HG02798 (cell line): ENCODE measurements around the gene RNU5B-1.
"Not testable (repeated sequence)": the region's sequence is repeated elsewhere in the genome, so short reads cannot be mapped to it uniquely, and the experiment has no call there.

Source experiments
- ATAC-seq: cut with Tn5 transposase; IDR thresholded peaks from one replicate; pipeline ENCODE4 v1.9.1; 2021; ENCODE audit warnings: mild to moderate bottlenecking; ENCODE audit not compliant: unreplicated experiment, poor library complexity

Gene RNU5B-1

DNA sequence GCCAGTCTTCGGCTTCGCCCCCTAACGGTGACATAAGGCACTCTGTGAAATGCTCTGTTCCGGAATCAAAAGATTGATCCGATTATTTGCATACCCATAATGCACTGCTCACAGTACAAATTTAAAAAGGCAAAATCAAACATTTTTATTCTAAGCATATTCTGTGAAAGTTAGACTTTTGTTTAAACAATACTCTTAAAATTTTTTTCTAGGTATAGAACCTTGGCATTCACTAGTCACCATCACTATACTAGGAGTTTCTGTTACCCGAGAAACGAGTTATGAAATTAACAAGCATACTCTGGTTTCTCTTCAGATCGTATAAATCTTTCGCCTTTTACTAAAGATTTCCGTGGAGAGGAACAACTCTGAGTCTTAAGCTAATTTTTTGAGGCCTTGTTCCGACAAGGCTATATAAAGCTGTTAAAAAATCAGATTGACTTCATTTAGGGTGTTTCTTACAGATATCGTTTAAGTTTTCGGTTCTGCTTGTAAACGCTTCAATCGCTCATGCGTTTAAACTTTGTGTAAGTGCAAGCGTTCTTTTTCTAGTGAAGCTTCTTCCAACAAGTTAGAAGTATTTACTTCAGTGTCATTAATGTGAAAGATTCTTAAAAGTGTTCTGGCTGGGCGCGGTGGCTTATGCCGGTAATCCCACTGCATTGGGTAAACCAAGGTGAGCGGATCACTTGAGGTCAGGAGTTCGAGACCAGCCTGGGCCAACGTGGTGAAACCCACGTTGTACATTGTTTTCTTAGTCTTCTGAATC lies at the start of gene RNU5B-1:
TSS of gene RNU5B-1 (plus strand) at position 297 of the 769 bp plus-strand sequence.
- ATAC-seq: peak; percentile 66

DNA sequence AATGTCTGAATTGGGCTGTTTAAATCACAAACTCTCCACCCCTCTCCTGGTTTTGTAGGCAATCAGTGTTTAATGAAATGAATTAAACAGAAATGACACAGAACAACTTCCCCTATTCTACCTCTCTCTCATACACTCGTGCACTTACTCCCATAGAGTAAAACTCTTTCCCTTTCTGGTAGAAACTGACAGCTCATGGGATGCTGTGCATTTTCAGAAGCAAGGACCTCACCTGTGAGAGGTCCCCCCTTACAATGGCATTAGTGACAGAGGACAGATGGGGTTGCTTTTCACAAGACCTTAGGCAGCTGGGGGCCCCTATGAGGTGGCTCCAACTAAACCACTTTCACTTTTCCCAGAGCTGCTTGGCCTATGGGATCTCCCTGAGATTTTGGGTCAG lies 49.7 kb upstream of the RNU5B-1 start:
- ATAC-seq: no peak

DNA sequence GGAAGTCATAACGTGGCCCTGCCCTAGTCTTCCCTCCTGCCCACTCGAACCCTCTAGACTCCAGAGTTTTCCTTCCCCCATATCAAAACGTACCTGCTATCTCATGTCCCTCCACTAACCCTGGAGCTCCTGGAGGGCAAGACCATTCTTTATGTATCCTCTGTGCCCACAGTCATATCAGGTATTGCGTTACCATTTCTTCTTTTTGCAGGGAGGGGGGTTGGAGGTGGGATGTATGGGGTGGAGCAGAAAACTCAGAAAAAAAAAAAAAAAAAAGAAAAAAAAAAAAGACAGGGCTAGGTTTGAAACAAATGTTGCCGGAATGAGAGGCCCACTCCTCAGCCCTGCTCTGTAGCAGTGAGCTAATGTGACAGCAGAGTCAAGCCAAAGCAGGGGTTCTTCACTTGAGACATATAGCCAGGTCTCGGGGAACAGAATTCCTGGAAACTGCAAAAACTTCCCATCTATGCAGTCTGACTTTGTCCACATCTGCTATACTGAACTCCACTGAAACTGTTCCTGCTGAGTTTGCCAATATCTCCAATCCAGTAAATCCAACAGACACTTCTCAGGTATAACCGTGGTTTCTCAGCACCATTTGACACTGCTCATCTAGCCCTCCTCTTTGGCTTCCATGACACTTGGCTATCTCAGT lies 48.9 kb upstream of the RNU5B-1 start:
- ATAC-seq: no peak

DNA sequence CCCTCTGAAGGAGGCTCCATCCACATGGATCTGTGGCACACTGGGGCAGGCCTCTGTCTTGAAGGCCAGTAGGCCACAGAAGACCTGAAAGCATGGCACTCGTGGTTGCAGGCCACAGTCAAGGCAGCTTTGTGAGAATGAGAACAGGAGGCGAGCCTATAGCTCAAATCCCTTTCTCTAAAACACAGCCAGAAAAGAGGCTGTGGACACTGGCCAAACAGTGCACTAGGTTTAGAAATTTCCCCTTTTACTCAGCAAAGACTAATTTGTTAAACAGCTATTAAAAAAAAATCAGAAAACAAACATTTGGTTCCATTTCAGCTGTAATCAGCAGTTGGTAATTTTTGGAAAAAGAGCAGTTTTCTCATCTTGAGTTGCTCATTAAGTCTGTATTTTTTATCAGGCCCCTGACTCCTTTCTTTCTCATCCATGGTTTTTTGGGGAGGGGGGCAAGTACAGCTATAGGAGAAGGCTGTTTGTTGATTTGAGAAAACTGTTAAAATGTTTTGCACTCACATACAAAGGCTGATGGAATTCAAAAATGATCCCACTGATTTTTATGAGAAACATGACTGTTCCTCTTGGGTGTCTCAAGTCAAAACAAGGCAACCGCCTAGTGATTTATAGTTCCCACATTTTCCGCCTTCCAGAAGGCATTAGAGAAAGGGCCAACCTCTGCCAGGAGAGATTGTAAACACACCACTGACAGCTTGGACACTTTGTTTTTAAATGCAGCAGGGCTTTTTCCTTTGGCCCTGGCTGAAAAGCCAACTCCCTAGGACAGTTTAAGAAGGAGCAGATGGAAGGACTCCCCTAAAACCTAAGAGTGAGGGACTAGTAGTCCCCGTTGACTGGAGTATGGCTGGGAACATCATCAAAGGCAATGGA lies 45.9 kb upstream of the RNU5B-1 start:
- ATAC-seq: no peak

DNA sequence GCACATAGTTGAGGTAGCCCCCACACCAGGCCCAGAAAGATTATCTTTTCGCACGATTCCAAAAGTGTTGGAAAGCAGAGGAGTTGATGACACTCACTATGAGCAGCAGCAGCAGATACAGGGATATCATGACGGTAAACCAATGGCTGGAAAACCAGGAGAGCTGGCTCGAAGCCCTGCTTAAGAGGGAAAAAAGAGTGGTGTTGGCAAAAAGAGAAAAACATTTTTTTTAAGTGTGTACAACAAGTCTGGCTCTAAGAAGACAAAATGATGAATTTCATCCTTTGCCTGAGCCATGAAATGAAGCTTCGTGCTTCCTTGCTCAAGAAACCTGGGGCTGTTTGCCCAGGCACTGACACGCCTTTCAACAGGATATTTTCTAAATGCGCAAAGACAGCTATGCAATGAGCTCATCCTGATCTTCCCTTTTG lies 45.1 kb upstream of the RNU5B-1 start:
- ATAC-seq: no peak

DNA sequence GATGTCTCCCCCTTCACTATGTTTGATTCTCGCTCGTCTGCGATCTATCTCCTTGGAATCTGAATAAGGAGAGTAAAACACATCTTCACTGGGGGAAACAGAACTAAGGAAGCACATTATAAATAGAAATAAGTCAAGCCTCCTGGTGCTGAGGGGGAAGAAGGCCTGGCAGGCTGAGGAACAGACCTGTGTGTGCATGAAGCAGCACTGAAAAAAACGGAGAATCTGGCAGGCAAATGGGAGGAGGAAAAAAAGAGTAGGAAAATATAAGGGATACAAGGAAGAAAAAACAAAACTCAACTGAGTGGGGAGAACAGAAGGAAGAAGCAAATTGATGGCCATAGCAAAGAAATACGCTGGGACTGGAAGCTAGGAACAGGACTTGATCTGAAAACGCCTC lies 43.5 kb upstream of the RNU5B-1 start:
- no peak for ATAC-seq

DNA sequence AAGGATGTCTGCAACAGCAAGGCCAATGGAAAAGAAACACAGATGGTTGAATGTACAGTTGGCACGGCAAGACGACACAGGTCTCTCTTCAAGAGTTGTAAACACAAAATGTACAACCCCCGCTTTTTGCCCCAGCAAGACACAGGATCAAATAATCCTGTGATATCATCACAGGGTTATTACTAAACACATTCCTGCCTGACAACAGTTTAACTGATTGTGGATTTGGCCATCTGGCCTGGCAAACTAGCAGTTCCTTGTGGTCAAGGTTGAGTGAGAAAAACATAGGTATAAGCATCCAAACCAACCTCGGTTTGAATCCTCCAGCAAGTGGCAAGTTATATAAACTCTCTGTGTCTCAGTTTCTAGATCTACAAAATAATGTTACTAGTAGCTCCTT lies 41.2 kb upstream of the RNU5B-1 start:
- no peak for ATAC-seq

DNA sequence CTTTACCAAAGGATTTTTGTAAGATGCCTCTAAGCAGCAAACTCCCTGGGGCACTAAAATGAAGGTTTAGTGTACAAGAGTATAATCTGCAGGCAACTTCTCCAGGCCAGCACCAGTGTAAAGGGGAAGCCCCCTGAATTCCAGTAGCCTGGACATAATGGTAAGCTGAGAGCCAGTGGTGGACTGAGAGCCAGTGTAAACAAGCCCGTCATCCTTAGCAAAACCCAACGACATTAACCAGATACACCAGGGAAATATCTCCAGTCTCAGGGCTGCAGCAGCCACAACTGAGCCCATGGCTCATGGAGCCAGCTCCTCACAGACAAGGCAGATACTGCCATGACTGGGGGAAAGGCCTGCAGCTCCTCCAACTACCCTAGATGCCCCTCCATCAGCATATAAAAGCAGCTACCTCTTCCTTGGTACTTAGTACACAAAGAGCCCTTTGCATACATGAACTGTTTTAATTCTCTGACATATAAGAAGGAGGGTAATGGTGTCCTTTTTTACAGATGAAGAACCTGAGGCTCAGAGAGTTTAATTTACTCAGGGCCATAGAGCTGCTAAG lies 39.5 kb upstream of the RNU5B-1 start:
- no peak for ATAC-seq

DNA sequence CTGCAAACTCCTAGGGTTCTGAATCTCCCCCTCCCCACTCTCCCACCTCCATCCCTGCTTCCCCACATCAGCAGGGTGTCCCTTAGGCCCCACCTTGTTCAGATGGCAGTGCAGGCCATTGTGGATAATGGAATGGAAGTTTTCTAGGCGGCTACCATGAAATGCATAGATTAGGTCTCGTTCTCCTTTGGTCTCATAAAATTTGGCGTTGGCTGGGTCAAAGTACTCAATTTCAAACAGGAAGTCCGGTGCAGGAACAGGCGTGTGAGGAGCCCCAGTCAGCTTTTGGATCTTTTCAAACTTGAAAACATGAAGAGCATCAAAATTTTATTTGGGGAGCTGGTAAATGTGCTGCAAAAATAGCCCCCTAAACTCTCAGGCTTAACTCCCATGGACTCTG lies 38.0 kb upstream of the RNU5B-1 start:
- ATAC-seq: no peak

DNA sequence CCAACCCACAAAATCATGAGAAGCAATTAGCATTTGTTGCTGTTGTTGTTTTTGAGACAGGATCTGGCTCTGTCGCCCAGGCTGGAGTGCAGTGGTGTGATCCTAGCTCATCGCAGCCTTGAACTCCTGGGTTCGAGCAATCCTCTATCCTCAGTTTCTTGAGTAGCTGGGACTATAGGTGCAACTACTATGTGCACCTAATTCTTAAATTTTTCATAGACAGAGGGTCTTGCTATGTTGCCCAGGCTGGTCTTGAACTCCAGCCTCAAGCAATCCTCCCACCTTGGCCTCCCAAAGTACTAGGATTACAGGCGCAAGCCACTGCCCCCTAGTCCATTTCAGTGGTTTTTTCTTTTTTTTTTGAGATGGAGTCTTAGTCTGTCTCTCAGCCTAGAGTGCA lies 36.1 kb upstream of the RNU5B-1 start:
- ATAC-seq: no peak

DNA sequence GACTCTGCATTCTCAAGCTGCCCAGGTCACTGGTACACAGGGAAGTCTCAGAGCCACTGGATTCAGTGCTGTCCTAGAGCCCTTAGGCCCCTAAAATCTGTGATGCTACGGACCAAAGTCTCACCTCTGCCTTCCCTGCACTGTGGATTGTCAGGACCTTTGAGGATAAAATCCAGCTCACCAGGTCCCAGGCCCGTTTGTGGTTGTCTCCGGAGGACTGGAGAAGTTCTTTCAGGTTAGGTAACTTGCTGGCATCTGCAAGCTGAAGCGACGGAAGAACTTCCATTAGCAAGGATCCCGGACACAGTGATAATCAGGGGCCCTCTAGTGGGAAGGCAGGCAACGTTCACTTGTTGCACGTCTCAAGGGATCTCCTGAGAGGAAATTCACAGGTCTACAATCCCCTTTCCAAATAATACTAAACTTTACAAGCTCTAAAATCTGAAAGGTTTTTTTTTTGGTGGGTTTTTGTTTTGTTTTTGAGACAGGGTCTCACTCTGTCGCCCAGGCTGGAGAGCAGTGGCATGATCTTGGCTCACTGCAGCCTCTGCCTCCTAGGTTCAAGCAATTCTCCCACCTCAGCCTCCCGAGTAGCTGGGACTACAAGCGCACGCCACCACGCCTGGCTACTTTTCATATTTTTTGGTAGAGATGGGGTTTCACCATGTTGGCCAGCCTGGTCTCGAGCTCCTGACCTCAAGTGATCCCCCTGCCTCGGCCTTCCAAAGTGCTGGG lies 33.5 kb upstream of the RNU5B-1 start:
- not testable (repeated sequence) for ATAC-seq

DNA sequence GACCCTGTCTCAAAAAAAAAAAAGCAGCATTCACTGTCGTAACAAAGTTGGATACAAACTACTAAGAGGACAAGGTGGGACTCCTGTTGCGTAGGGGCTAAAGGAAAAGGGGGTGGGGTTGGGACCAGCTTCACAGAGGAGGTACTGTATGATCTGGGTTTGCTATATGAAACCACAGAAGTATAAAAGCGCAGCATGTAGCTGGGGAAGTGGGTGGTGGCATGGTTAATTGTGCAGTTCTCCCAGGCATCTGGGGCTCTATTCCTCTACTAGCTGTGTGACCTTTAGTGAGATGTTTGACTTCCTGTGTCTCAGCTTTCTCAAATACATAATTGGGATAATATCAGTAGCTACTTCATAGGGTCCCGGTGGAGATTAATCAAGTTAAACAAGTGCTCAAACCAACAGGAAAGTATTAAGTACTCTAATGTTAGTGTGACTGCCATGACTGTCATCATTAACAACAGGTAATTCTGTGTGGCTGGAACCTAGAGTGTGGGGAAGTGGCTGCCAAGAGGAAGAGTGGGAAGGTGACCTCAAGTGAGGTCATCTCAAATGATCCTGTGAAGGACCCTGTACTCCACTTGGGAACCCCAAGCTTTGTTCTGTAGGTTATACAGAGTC lies 29.3 kb upstream of the RNU5B-1 start:
- no peak for ATAC-seq

DNA sequence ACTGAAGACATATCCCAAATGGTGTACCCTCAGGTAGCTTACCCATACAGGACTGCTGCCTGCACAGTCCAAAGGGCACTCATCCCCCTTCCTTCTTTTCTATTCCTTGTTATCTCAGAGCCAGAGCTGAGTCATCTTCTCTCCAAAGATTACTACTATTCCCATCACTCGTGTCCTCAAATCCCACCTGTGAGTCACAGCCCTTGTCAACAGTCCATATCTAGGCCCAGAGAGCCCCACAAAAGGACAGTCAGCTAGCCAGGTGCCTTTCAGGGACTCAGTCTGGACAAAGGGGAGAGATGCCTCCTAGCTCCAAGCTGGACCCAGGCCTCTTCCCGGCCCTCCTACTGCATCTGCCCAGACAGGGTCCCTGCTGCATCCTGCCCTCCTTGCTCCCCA lies 28.8 kb upstream of the RNU5B-1 start:
- no peak for ATAC-seq

DNA sequence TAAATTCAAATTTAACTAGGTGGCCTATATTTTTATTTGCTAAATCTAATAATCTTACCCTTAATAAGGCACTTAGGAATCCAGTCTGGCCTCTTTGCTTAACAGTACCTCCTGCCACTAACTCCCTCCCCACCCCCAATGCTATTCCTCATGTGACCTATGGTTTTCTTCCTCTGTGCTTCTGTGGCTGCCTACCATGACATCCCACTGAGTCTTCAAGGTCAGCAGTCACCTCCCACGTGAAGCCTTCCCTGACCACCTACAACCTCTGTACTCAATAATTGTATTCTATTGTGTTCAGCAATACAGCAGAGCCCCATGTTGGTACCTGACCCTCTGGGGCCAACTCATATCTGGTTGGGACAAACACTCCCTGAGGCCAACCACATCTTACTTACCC lies 27.5 kb upstream of the RNU5B-1 start:
- no peak for ATAC-seq

DNA sequence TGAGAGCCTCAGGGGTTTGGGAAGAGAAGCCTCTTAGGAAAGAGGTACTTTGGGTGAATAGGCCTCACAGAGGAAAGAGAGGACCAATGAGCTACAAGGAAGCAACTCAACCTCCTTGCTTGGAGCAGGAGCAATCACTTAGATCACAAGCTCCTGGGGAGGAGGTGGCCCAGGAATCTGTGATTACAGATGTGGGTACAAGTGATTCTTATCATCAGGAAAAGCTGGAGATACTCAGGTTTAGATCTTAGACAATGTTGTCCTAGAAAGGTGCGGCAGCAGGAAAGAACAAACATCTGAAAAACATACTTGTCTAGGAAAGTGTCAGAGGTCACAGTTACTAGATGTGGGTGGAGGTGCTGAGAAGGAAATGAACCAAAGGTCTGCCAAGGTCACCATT lies 26.0 kb upstream of the RNU5B-1 start:
- ATAC-seq: no peak

DNA sequence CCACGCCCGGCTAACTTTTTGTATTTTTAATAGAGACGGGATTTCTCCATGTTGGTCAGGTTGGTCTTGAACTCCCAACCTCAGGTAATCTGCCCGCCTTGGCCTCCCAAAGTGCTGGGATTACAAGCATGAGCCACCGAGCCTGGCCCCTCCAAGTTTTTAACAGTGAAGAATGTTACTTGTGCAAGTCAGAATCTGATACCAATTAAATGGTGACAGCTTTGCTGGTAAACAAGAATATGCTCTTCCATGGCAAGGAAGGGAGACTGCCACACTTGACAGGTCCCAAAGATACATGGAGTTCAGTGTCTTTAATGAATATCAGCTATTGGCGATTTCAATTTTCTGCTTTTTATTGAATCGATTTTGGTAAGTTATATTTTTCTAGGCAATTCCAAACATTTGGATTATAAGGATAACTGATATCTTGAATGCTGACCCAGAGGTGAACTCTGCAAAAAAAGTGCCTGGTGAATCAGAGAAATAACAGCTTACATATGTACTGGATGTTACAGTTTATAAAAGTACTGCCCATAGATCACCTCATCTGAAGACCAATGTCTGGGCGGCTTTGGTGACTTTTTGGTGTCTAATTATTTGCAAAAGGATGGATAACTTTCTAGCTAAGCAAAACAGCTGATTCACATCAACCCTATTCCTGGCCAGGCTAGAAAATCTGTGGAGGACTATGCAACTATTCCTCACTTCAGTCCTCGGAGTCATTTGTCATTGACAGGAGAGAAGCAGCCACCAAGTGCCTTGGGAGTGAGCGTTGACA lies 19.0 kb upstream of the RNU5B-1 start:
- no peak for ATAC-seq

DNA sequence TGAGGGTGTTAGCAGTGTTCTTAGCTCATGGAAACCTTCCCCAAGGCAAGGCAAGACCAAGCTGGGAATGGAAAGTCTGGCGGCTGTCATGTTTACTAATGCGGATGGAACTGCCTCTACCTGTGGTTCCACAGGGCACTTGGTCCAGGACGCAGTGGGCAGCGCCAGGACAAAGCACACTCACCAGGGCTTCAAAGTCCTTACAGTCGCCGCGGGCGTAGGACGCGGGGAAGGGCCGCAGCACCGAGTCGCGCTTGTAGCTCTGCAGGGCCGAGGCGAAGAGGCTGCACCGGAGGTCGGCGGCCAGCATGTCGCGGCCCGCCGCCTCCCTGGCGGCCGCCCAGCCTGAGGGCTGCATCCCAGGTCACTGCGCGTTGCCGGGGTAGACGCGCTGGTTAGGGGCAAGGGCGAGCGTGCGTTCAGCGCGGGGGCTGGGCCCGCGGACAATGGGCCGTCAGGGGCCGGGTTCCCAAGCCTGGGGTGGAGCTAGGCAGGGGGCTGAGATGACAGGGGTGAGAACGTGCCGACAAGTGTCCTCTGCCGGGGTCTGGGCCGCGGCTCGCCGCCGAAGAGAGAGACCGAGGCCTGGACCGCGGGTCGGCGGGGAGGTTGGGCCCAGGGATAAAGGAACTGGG lies 18.3 kb upstream of the RNU5B-1 start:
- peak; percentile 24 for ATAC-seq
